Fibroblast of lung (primary cell): ENCODE measurements around the gene CD69. TPM values are rescaled to one million over a fixed set of nuclear protein-coding genes. Genes with fewer than 3 reads are reported as not detected.

Experiments used
- DNase-seq, 2 donors: peaks; one replicate each; pipeline versions ENCODE4 v3.0.0 to v3.0.0-alpha.2; 2010; ENCODE audit warnings: low read depth in 2 of 2
- H2AFZ ChIP-seq: 2 replicates; pipeline ENCODE4 v1.5.1; 2012; ENCODE audit warnings: low read length, control low read depth, inconsistent platforms
- H3K27ac ChIP-seq: 2 replicates; pipeline ENCODE4 v1.5.1; 2011; ENCODE audit warnings: low read length, control low read depth; ENCODE audit not compliant: insufficient read depth
- H3K27me3 ChIP-seq: 2 replicates; pipeline ENCODE4 v1.5.1; 2011; ENCODE audit warnings: mild to moderate bottlenecking, low read length; ENCODE audit not compliant: control insufficient read depth, insufficient read depth
- H3K36me3 ChIP-seq: 2 replicates; pipeline ENCODE4 v1.5.1; 2011; ENCODE audit warnings: low read length; ENCODE audit not compliant: control insufficient read depth, insufficient read depth
- H3K4me1 ChIP-seq: 2 replicates; pipeline ENCODE4 v1.5.1; 2011; ENCODE audit warnings: low read length; ENCODE audit not compliant: control insufficient read depth, insufficient read depth; ENCODE audit errors: extremely low read depth
- H3K4me2 ChIP-seq: 2 replicates; pipeline ENCODE4 v1.5.1; 2011; ENCODE audit warnings: low read length, control low read depth; ENCODE audit not compliant: insufficient read depth; ENCODE audit errors: extremely low read depth
- H3K4me3 ChIP-seq, 4 experiments: fragments of 200-600 bp in 1 of 4; sonication (generic) in 1 of 4; replicated peaks in 1 of 4; 2 replicates each; pipeline ENCODE4 v1.5.1; 2011 to 2016; ENCODE audit warnings: low read length in 4 of 4, low read depth in 3 of 4, mild to moderate bottlenecking in 3 of 4, control low read depth in 2 of 4, inconsistent platforms in 1 of 4, mixed read lengths in 1 of 4; ENCODE audit not compliant: insufficient read depth in 1 of 4; ENCODE audit errors: control extremely low read depth in 1 of 4
- H3K79me2 ChIP-seq: 2 replicates; pipeline ENCODE4 v1.5.1; 2012; ENCODE audit warnings: mild to moderate bottlenecking, low read length, inconsistent platforms; ENCODE audit not compliant: control insufficient read depth, insufficient read depth
- H3K9ac ChIP-seq: 2 replicates; pipeline ENCODE4 v1.5.1; 2011; ENCODE audit warnings: mild to moderate bottlenecking, low read length, control low read depth; ENCODE audit not compliant: insufficient read depth
- H3K9me3 ChIP-seq: 2 replicates; pipeline ENCODE4 v1.5.1; 2012; ENCODE audit warnings: low read depth, low read length; ENCODE audit not compliant: control insufficient read depth, insufficient read depth
- H4K20me1 ChIP-seq: 2 replicates; pipeline ENCODE4 v1.5.1; 2011; ENCODE audit warnings: low read length; ENCODE audit not compliant: control insufficient read depth, insufficient read depth; ENCODE audit errors: extremely low read depth
- EZH2 ChIP-seq: IDR thresholded peaks from 2 replicates; pipeline ENCODE4 v1.5.1; 2012; ENCODE audit warnings: low read length, control low read depth, mild to moderate bottlenecking; ENCODE audit errors: missing control alignments
- polyA plus RNA-seq, 2 donors: library from polyadenylated mRNA; depleted of rRNA in 1 of 2; stranded (reverse) in 1 of 2; unstranded in 1 of 2; fragments of >200 nt; gene quantifications; 2 replicates each; pipeline ENCODE4 v1.2.1, GENCODE V29; 2011 to 2012; ENCODE audit warnings: missing spikeins in 1 of 2
- total RNA-seq: library from RNA; depleted of rRNA; stranded (reverse); fragments of >200 nt; gene quantifications from 2 replicates; pipeline ENCODE4 v1.2.1, GENCODE V29; 2014
- TF ChIP-seq, protein P1 (sequence below), 2 donors: IDR thresholded peaks in 1 of 2; conservative IDR thresholded peaks in 1 of 2; 1 replicate in 1 of 2; 2 replicates in 1 of 2; pipeline ENCODE4 v1.5.1; 2011 to 2012; ENCODE audit warnings: low read length in 2 of 2, control low read depth in 1 of 2, inconsistent platforms in 1 of 2, low read depth in 1 of 2, mild to moderate bottlenecking in 1 of 2

CD69 gene
- total and polyA plus RNA-seq, 2 donors (not counting 1 experiment from before 2014, with no cell fraction given) = not detected

DNA sequence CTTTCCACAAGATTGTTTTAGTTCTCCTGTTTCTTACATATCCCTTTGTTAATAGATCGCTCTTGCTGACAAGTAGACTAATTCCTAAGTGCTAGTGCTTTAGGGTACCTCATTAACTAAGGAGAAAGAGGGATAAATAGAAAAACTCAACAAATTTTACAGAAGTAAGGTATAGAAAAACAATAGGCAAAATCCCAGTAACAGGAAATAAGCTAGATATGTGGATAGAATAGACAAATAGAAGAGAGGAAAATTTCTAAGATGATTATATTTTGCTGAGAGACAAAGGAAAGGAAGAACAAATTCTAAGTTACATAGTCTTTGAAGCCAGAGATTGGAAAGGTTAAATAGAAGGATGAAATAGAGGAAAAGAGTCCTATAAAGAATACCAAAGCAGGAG, 1.0 kb downstream of the CD69 start:
- Histone ChIP-seq H3K4me1 (no peaks in the 10 kb centered on the region), H3K4me3 (no peak overlapping the region), H3K9ac (no peak overlapping the region), H3K27me3 (no peaks in the 10 kb centered on the region), H3K27ac (no peak overlapping the region), H2AFZ (no peak overlapping the region), H4K20me1 (no peaks in the 10 kb centered on the region), H3K79me2 (no peaks in the 10 kb centered on the region), H3K9me3 (no peaks in the 10 kb centered on the region), H3K4me2 (no peak overlapping the region), H3K36me3 (no peaks in the 10 kb centered on the region)
- DNase-seq = no peak
- TF ChIP-seq, protein P1, sequence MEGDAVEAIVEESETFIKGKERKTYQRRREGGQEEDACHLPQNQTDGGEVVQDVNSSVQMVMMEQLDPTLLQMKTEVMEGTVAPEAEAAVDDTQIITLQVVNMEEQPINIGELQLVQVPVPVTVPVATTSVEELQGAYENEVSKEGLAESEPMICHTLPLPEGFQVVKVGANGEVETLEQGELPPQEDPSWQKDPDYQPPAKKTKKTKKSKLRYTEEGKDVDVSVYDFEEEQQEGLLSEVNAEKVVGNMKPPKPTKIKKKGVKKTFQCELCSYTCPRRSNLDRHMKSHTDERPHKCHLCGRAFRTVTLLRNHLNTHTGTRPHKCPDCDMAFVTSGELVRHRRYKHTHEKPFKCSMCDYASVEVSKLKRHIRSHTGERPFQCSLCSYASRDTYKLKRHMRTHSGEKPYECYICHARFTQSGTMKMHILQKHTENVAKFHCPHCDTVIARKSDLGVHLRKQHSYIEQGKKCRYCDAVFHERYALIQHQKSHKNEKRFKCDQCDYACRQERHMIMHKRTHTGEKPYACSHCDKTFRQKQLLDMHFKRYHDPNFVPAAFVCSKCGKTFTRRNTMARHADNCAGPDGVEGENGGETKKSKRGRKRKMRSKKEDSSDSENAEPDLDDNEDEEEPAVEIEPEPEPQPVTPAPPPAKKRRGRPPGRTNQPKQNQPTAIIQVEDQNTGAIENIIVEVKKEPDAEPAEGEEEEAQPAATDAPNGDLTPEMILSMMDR (conservative IDR thresholded peaks at IDR 0.05 in 1 of 2, IDR thresholded peaks at IDR 0.05 in 1 of 2; ENCODE audit: low read depth in 1 of 2, low read length in 2 of 2) = no peak

DNA sequence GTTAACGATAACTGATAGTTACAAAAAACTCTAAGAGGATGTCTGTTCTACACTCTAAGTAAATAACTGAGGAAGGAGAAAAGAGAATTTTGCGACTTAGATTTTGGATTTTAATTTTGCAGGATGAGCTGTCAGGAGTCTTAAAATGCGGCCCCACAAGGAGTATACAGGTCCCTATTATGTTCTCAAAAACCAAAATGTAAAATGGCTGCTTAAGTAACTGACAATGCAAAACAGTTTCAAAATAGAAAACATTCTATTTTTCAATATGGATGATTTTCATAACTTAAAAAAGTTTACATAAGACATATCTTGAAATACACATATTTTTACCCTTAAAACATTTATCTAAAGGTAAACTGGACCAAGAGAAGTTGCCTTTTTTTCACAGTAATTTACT, 2.6 kb downstream of the CD69 start:
- Histone ChIP-seq H3K27ac (no peak overlapping the region), H2AFZ (no peak overlapping the region), H3K36me3 (no peaks in the 10 kb centered on the region), H3K9me3 (no peaks in the 10 kb centered on the region), H3K4me1 (no peaks in the 10 kb centered on the region), H3K9ac (no peak overlapping the region), H3K4me2 (no peak overlapping the region), H4K20me1 (no peaks in the 10 kb centered on the region), H3K27me3 (no peaks in the 10 kb centered on the region), H3K4me3 (no peak overlapping the region), H3K79me2 (no peaks in the 10 kb centered on the region)
- no peak for TF ChIP-seq EZH2
- TF ChIP-seq, protein P1 (conservative IDR thresholded peaks at IDR 0.05 in 1 of 2, IDR thresholded peaks at IDR 0.05 in 1 of 2; ENCODE audit: low read depth in 1 of 2, low read length in 2 of 2) = no peak
- DNase-seq = no peak

DNA sequence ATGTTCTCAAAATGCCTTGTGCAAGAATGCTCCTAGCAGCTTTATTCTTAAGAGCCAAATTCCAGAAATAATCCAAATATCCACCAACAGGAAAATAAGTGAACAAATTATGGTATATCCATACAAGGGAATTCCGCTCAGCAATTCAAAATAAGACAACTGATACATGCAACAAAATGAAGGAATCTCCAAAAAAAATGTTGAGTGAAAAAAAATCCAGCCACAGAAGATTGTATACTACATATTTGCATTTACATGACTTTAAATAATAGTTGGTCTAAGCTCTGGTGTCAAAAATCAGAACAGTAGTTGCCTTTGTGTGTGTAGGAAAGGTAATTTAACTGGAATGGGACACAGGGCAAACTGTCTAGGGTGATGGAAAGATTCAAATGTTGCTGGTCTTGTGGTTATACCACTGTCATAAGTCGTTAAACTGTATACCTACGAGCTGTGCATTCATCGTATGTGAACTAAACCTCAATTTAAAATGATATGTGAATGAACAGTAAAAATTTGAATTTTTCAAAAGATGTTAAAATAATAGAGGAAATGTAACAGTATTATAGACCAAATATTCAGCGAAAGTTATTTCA, 3.2 kb downstream of the CD69 start:
- no peak for DNase-seq
- H3K4me3 ChIP-seq = no peak overlapping the region
- H3K9me3 ChIP-seq = no peaks in the 10 kb centered on the region
- no peak overlapping the region for H3K9ac ChIP-seq
- H3K27me3 ChIP-seq = no peaks in the 10 kb centered on the region
- H4K20me1 ChIP-seq = no peaks in the 10 kb centered on the region
- no peaks in the 10 kb centered on the region for H3K4me1 ChIP-seq
- no peak overlapping the region for H3K27ac ChIP-seq
- TF ChIP-seq, protein P1 (conservative IDR thresholded peaks at IDR 0.05 in 1 of 2, IDR thresholded peaks at IDR 0.05 in 1 of 2; ENCODE audit: low read depth in 1 of 2, low read length in 2 of 2) = no peak
- TF ChIP-seq EZH2 = no peak
- no peak overlapping the region for H3K4me2 ChIP-seq
- no peaks in the 10 kb centered on the region for H3K79me2 ChIP-seq
- no peak overlapping the region for H2AFZ ChIP-seq
- no peaks in the 10 kb centered on the region for H3K36me3 ChIP-seq
